HG03354 (cell line): Measurements from ENCODE around the gene ACAD9.
"Not testable (repeated sequence)": the region's sequence is repeated elsewhere in the genome, so short reads cannot be mapped to it uniquely, and the experiment has no call there.

Experiments used
- ATAC-seq: cut with Tn5 transposase; IDR thresholded peaks from one replicate; pipeline ENCODE4 v1.9.1; 2021; ENCODE audit warnings: mild to moderate bottlenecking; ENCODE audit not compliant: unreplicated experiment, poor library complexity, severe bottlenecking

Gene ACAD9

GRCh38 chr3:128884992-128885391 is 5.6 kb downstream of the ACAD9 start:
- no peak for ATAC-seq

DNA sequence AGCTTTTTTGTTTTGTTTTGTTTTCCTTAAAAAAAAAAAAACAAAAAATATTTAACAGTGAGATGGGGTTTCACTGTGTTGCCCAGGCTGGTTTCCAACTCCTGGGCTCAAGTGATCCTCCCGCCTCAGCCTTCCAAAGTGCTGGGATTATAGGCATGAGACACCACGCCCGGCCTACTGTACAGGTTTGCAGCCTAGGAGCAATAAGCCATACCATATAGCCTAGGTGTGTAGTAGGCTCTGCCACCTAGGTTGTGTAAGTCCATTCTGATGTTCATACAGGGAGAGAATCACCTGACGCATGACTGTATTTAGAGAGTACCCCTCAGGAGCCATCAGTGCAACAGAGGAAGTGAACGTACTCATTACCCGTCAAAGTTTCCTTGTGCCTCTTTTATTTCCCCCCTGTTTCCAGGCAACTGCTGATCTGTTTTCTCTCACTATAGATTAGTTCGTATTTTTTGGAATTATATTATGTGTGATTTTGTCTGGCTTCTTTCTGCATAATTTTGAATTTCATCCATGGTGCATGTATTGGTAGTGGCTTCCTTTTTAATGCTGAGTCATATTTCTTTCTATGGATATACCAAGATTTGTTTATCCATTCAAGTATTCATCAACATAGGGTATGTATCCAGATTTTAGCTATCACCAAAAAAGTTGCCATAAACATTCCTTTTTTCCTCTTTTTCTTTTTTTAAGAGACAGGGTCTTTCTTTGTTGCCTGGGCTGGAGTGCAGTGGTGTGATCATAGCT is 9.9 kb downstream of the ACAD9 start:
- no peak for ATAC-seq

GRCh38 chr3:128895843-128896697 is 16.6 kb downstream of the ACAD9 start:
- ATAC-seq: no peak

GRCh38 chr3:128902426-128902825 is 23.0 kb downstream of the ACAD9 start:
- ATAC-seq: no peak

GRCh38 chr3:128903501-128903900 is 24.1 kb downstream of the ACAD9 start:
- ATAC-seq: no peak

- ATAC-seq: no peak
These were observed 26.8 kb downstream of the ACAD9 start for GRCh38 chr3:128906031-128906803.

DNA sequence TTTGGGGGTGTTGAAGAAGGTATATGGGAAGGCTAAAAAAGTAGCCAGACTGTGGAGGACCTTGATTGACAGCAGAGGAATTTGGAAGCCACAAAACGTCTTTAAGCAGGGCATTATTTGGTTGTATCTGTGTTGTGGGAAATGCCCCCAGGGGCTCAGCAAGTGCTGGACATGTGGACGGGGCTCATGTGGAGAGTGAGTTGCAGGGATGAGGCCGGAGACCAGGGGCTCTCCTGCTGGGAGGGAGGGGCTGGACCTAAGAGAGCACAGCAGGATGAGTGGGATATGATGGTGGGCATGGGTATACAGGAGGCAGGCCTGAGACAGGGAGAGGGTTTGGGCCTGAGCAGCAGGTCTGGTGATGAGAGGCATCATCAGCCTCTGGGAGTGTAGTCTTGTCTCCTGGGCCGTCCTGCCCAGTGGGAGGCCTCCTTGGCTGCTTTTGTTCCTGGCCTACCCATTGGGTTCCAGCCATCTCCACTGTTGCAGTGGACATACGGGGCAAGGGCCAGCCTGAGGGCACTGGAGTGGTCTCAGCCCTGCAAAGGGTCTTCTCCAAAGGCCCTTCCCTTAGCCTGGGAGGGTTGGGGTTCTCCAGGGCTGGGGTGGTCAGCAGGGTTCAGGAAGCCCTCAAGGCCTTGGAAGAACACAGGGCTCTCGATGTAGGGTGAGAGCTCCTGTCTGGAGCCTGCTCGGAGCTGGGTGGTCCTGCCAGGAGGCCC is 27.5 kb downstream of the ACAD9 start:
- ATAC-seq: no peak

DNA sequence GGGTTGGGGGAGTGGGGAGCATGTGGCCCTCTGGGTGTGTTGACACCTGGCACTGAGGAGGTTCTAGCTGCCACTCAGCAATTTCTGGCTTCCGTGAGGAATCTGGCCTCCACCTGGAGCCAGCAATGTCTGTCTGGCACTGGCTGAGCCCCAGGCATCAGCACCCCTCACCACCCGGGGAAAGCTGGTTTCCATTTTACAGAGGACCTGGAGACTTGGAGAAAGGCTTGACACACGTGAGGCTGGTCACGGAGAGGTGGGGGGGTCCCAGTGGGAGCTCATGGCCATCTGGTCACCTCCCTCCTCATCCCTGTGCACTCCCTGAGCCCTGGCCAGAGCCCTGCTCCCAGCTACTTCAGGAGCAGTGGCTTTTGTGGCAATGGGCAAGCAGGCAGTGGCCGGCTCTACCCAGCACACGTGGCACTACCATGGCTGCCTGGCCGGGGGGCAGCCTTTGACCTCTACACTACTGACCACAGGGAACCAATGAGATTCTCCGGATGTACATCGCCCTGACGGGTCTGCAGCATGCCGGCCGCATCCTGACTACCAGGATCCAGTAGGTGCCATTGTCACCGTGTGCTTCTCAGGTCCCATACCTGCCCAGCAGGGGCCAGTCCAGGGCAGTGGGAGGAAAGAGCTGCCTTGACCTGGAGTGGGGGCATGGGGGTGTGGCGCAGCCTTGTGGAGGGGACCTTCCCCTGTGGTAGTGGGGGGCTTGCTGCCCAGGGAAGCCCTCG is 28.5 kb downstream of the ACAD9 start:
- no peak for ATAC-seq

- ATAC-seq: no peak
These were observed 29.5 kb downstream of the ACAD9 start for GRCh38 chr3:128908951-128909350.

GRCh38 chr3:128910006-128910405 is 30.6 kb downstream of the ACAD9 start:
- no peak for ATAC-seq

GRCh38 chr3:128911911-128912310 is 32.5 kb downstream of the ACAD9 start:
- no peak for ATAC-seq

DNA sequence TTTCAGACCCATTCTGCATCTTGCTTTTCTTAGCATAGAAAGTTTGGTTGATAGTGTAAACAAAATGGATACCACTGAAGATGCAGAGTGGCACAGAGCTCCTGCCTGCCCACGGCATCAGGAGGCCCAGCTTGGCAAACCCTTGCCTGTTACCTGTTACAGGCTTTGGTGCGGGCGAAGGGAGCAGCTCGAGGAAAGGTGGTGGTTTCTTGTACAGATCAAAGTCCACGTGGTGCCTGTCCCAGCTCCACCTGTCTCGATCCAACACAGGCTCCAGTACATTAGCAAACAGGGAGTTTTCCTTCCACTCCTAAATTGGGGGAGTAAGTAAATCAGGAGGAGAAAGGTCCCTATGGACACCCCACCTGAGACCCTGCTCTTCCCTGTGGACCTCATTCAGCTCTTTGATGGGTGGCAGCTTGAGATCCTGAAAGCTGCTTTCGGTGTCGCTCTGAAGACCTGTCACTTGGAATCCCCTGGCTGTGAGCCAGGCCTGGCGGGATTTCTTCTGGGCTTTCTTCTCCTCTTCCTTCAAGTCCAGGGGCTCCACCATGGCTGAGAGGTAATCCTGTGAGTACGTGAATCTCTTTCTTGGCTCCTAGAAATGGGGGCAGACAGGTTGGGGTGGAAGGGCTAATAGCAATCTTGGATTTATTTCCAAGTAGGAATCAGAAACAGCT is 35.7 kb downstream of the ACAD9 start:
- ATAC-seq: no peak

DNA sequence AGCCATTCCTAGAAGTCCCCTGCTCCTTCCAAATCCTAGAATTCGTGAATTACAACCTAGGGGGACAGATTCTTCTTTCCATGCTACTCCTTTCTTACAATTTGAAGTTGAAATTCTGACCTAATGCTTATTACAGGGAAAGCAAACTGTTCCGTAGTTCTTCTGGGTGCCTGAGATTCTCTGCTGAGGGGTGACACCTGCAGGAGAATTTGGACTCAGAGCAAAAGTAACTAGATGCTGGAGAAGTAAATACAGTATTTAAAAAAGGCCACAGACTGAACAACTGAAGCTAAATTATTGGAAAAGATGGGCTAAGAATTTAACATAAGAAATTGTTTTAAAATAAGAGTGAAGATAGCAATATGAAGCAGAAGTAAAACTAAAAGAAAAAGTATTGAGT is 37.9 kb downstream of the ACAD9 start:
- ATAC-seq: no peak

GRCh38 chr3:128919988-128920387 is 40.6 kb downstream of the ACAD9 start:
- no peak for ATAC-seq

- ATAC-seq: no peak
These were observed 43.5 kb downstream of the ACAD9 start for GRCh38 chr3:128922804-128923459.

GRCh38 chr3:128923576-128923975 is 44.2 kb downstream of the ACAD9 start:
- no peak for ATAC-seq

DNA sequence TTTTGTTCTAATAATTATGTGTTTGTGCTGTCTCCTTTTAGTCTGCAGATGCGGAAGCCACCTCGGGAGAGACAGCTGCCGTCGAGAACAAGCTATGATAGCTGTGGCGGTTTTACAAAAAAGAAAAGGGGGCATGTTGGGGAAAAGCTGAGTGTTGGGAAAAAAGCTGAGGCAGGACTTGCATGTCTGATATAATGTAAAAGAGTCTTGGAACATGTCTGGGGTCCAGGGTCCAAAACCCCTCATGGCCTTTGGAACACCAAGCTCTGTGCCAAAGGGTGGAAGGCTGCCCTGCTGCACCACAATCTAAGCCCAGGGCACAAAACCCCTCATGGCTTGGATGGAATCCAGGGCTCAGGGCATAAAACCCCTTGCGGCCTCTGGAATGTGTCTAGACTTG is 44.6 kb downstream of the ACAD9 start:
- ATAC-seq: not testable (repeated sequence)

- no peak for ATAC-seq
These were observed 49.9 kb downstream of the ACAD9 start for GRCh38 chr3:128929364-128929763.
